Measurements from ENCODE around the gene TNN.

The TNN gene

DNA sequence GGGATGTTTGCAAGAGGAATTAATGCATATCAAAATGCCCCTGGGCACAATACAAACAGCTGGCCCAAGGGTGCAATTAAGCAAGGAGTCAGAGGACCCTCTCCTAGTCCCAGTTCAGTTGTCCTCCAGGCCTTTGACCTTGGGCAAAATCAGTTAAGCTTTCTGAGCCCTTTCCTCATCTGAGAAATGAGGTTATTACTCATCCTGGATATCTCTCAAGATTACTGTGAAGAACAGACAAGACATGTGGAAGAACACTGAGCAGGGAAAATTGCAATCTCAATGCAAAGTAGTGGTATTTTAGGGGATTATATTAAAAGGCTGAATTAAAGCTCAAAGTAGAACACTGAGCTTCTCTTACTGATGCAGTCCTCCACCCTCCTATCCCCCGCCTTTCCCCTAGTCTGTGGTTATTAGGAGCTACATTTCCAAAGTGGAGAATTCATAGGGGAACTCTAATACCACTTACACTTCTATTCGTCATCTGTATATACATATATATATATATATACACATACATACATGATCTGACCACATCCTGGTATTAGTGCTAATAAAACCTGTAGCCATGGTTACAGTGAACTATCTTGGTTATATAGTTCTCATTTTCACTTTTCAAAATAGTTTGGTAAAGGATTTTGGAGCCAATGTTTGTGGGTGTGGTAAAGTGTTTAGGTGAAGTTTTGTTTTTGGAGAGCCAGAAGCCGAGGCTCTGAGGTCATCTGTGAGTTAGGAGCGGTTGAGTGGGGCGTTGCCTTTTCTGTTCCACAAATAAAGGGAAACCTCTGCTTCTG lies 106.9 kb downstream of the TNN start:
- no peak for DNase-seq (ENCODE audit: low spot score)

DNA sequence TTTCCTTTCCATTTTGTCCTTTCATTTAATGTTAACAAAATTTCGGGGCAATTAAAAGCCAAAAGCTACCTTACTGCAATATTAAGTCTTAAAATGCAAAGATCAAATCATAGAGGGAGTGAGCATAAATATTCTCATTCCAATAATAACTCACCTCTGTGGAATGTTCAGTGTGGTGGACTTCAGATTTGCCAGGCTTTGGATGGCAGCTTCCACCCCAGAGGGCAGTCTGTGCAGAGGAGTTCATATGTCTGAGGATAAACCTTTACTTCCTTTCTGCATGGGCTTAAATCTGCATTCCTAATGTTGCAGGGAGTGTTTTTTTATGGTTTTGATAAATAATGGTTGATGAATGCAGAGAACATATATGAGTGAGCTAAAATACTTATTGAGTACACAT lies 108.6 kb downstream of the TNN start:
- no peak for DNase-seq (ENCODE audit: low spot score)

DNA sequence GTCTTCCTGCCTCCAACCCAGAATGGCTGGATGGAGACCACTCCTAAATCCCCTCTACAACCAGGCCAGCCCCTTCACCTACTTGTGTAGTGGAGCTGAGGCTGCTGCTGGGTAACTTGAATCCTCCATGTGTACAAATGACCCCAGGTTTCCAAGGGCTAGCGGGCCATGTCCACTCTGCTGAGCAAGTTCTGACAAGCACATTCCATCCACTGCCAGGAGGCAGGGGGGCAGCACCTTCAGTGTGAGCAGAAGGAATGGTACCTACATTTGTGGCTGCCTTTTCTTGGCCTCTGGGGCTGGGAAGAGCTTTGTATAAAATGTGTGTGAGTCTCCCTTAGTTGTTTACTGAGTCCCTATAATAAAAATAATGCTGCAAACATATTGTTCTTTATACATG lies 110.4 kb downstream of the TNN start:
- no peak for DNase-seq (ENCODE audit: low spot score)

DNA sequence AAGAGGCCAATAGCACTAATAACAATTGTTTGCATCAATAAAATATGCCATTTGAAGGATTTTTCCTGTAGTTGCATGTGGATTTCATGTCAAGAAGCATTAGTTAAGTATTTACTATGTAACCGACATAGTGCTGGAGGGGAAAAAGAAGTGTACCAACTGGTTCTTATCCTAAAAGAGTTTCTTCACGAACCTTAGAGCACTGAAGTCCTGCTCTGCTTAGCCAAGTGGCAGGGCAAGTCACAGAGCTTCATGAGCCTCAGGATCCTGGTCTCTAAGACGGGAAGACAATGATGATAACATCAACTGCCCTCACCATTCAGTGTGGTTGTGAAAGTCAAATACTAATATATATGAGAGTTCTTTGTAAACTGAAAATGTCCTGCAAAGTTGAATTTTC lies 110.8 kb downstream of the TNN start:
- DNase-seq (ENCODE audit: low spot score) = no peak

DNA sequence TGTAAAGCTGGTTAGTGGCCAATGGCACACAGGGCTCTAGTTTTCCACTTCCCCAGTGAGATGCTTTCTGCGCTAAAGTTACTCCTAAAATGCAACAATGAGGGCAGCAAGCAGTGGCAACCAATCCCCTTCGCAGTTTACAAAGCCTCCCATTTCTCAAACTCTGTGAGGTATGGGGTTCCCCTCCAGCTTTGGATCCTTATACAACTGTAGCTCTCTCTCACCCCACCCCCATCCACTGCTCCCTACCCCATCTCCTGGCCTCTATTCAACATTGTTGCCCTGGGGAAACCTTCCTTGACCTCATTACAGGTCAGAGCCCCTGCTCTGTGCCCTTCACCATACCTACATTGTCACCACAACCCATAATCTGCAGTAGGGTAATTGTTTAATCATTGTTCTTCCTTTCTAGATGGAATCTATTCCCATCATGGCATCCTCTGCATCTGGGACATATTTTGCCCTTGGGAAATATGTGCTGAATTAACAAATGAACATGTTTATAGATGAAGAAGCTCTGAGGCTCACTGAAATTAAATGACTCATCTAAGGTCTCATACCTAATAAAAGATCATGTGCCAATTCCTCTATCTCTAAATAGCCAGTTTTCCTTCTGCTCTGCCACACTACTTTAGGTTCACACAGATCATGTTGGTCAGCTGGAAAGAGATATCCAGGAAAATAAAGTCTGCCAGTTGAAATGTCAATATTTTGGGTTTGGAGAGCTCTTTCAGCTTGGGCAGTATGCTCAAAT lies 112.4 kb downstream of the TNN start:
- DNase-seq (ENCODE audit: low spot score) = no peak

DNA sequence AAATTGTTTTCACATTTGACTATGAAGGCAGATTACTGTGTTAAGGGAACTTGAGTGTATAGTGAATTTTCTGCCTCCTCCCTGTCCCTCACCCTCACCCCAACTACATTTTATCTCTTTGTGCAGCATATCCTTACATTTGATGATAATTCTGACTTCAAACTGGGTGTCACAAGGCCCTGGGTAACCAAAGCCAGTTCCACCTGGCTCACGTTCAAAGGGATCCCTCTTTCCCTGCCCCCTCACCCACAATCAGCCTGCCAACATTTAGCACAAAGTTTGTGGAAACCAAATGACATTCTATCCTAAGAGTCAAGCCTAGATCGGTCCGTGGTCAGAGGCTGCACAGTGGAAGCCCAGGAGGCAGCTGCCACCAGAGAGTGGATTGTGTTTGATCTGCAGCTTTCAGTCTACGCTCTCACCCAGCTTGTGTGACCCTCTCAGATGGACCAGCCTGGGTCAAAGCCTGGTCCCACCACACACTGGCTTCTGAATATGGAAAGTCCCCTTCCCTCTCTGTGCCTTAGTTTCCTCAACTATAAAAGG lies 114.6 kb downstream of the TNN start:
- no peak for DNase-seq (ENCODE audit: low spot score)

DNA sequence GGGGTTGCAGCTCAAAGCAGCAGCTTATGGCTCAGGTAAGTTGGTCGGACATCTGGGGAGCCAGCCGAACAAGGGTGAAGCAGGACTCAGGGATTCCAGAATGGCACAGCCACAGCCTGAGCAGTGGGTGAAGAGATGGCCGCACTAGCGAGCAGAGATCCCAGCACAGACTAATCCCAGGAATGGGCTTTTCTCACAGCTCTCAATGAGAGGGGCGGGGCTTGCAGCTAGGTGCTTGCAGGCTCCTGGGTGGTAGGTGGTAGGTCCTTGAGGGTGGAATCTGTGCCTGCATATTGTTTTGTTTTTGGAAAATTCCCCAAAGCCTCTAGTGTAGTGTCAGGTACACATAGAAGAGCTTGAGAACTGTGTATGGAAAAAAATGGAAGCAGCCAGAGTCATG lies 116.0 kb downstream of the TNN start:
- DNase-seq (ENCODE audit: low spot score) = no peak

DNA sequence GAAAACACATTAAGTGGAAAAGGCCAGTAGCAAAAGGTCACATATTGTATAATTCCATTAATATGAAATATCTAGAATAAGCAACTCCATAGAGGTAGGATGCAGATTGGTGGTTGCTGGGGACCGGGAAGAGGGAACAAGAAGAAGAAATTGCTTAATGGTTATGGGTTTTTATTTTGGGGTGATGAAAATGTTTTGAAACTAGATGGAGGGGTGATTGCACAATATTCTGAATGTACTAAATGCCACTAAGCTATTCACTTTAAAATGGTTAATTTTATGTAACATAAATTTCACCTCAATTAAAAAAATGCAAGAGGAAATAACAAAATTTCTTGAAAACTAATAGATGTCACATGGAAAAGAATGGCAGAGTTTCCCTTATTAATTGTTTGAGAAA lies 118.3 kb downstream of the TNN start:
- DNase-seq (ENCODE audit: low spot score) = no peak

DNA sequence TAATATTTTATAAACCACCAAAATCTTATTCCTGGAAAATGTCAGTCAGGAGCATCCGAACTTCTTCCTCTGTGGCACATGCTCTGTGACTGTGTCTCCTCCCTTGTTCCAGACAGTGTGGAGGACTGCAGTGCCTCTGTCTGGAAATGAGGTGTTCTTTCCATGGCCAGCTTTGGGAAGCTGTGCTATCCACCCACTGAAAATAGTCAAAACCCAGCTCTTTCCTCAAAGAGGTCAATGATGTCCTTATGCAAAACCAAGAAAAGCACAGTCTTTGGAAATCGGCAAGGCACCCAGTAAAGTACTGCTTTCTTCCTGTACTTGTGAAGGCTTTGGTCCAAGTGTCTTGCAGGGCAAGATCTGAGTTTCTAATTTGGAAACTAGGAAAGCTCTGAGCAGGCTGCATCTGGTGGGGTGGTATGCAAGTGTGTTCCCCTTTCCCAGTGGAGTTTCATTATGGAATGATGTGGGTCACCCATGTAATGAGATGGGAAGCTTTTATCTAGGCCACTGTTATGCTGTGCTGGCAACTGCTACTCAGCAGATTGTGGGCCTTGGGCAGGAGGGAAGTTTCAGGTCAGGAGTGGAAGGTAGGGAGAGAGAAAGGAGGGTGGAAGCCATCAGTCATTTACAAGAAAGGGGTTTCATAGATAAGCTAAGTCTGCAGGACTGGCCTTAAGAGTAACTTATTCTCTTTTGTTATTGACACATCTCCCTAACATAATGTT lies 119.0 kb downstream of the TNN start:
- no peak for DNase-seq (ENCODE audit: low spot score)

DNA sequence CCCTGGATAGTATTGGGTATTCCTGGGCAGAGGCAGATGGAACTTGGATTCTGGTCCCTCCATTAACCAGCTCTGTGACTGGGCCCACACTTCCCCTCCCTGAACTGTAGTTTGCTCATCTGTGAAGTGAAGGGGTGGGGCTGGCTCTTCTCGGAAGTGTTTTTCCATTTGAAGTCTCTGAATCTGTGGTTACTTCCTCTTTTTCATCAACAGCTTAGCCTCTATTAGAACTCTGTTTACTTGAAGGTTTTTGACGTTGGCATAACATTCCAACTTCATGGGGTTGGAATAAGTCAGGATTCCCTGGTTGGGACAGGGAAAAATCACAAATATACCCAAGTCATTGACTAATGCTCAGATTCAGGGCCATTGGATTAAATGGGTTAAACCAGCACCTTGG lies 121.3 kb downstream of the TNN start:
- DNase-seq (ENCODE audit: low spot score) = peak; percentile 75

DNA sequence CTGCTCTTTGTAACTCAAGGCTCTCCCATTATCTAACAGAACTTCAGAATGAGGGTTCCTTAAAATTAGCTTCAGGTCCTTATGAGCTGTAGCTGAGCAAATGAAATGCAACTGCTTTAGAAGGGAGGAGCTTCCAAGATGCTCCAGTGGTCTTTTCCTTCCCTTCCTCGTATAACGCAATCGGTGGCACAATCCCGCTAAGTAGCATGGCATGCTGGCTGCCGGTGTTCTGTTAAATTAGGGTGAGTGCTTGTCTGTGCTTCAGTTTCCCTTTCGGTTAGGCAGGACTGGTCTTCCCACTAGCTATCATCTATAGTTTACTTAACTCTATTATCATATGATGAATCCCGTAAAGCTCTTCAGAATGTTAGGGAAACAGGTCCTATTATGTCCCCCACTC lies 124.0 kb downstream of the TNN start:
- DNase-seq (ENCODE audit: low spot score) = peak; percentile 40

DNA sequence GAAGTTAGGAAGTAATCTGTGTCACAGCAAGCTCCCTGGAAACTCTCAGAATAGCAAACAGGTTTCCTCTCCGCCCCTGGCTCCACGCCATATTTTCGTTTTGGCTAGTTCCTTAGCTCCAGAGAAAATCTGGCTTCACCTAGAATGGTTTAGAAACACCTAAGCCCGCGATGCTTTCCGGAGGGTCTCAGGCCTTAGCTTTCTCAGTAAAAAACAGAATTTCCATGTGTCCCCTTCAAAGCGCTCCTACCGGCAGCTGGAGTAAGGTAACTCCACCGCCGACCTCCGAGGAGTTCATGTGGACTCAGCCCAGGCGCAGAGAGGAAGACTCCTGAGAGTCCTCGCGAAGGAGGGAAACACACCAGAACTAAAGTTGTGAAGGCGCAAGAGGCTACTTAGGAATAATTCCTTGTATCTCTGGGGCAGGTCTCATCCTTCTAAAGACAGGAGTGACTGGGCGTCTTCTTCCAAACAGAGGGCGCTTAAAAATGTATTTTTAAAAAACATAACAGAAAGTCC lies 124.5 kb downstream of the TNN start:
- peak; percentile 31 for DNase-seq (ENCODE audit: low spot score)

DNA sequence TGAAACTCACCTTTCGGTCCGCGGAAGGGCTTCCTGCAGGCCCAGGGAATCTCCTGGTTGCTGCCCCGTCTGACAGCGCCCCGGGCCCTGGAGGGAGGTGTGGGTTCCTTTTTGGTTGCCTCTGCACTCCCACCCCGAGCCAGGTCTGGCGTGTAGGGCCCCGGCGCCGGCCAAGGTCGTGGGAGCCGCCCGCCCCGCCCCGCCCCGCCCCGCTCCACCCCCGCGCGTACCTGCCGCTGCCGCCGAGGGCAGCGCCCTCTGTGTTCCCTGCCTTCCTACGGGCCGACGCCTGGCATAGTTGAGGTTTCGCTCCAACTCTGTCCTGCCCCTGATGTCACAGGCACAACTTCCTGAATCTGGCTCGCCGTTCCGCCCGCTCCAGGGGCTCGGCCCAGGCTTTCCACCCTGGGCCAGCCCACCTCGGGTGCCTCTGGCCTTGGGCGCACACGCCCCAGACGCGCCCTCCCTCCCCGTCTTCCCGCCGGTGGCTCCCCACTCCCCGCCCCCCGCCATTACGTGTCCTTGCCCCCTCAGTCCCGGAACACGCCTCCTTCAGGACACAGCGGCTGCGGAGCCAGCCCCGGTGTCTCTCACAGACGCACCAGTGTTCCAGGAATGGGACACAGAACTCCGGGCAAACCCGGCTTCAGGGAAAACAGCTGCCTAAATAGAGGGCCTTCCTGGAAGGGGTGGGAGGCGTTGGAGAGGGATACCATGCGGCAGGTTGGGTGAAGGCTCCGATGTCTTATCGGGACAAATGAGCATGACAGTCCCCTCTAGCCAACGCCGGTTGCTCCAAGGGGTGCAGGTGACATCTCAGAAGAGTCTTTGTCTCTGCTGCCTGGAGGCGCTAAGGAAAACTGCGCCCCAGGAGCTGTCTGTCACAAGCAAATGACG lies 125.2 kb downstream of the TNN start, which contains the start of gene KIAA0040:
Gene KIAA0040, minus strand, starts transcription at position 147 of the 897 bp plus-strand sequence. CDS start 31,763 bp downstream, outside the sequence.
- peak; percentile 64 for DNase-seq (ENCODE audit: low spot score)

DNA sequence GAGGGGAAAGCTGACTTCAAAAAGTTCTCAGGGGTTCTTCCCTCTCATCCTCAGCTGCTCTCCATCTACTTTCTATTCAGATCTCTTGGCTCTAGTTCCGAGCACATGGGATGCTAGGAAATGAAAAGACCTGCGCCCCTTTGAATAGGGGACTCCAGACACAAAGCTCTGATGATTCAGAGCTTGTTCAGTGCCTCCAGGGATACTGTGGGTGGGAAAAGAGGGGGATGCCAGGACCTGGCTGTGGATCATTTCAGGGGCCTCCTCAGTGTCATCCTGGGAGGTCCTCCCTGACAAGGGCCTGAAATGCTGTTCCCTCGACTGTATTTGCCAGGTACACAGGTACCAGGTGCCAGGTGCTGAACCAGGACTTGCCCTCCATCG lies 125.9 kb downstream of the TNN start:
- DNase-seq (ENCODE audit: low spot score) = no peak

DNA sequence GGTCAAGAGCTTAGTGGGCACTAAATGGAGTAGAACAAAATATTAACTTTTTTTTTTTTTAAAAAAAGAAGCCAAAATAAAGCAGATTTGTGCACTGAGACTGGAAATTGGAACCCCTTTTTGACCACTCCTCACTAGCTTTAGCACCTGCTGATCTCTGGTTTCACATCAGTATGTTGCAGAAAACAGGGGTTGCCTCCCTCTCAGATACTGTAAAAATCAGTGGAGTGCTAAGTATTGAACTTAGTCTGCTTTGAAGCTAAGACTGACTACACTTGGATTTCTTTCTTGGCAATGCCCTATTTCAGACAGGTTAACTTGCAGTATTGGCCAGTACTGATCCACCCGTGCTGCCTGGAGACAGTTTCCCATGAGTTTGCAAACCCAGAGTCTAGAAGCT lies 127.6 kb downstream of the TNN start:
- no peak for DNase-seq (ENCODE audit: low spot score)

DNA sequence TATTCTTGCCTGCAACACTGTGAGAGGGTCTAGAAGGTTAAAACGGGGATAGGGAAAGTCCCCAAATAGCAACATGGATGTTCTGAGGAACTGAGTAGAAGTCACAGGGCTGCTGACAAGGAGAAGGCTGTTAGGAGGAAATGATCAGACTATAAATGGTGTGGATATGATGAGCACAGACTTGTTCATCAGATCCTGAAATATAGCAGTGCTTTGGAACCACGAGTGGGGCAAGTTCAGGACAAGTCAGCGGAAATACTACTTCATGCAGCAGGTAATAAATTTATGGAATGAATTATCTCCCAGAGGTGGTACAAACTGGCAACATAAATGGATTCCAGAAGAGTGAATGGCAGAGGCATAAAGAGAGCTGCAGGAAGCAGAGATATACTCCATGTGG lies 128.2 kb downstream of the TNN start:
- no peak for DNase-seq (ENCODE audit: low spot score)

DNA sequence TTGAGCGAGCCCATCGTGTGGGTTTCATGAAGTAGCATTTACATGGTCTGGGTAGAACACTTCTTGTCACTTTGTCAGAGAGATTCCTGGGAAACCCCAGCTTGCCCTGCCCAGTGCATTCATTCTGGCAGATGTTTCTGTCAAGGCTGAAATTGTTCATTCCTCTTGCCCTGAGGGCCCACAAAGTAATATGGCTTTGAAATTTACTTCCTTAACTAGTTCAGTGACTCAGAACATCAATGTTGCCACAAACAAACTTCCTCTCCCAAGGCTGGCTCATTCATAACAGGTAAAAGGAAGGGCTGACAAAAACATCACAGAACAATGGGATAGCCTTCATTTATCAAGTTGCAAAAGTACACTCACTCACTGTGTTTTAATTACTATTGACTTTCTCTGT lies 129.9 kb downstream of the TNN start:
- DNase-seq (ENCODE audit: low spot score) = no peak
